GM10248 (cell line): ENCODE results near the gene C11orf91.

Experiments
- CTCF ChIA-PET: fragments of 300-600 bp; sonication (Branson Sonifier 250); formaldehyde crosslinking; extraction: SDS; loops from one replicate; lab custom pipeline; 2021; ENCODE audit warnings: antibody characterized with exemption; lab: Yijun Ruan, JAX
- POLR2A ChIA-PET: fragments of 350-650 bp; sonication (Branson Sonifier 250); formaldehyde crosslinking; extraction: SDS; loops from one replicate; lab custom pipeline; 2020; ENCODE audit warnings: antibody characterized with exemption; lab: Yijun Ruan, JAX
- DNase-seq: peaks from one replicate; pipeline ENCODE4 v3.0.0; 2012; ENCODE audit errors: extremely low spot score
- CTCF ChIP-seq: IDR thresholded peaks from 2 replicates; pipeline ENCODE4 v1.5.1; 2012; ENCODE audit warnings: mild to moderate bottlenecking, low read depth; ENCODE audit errors: extremely low read depth, missing control alignments, control extremely low read depth

Gene C11orf91

DNA sequence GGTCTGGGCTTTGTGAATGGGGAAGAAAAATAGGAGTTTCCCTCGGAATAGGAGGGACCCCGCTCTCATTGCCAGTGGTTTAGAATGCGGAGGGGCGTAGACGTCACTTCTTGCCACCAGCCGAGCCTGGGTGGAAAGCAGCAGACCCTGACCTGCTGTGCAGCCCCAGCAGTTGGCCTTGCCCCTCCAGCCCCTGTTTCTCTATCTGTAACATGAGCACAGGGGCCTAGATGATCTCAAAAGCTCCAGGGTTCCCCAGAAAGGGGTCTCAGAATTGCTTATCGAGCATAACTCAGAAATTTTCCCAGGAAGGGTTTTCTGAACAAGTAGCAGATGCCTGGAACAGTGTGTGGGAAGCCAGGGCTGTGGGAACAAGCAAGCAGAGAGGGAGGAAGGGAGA is 43.9 kb downstream of the C11orf91 start:
- ChIA-PET CTCF (no interaction called here), POLR2A (no interaction called here)
- no peak for DNase-seq
- no peak for TF ChIP-seq CTCF

GRCh38 chr11:33655842-33656600 is 44.6 kb downstream of the C11orf91 start:
- TF ChIP-seq CTCF = no peak
- ChIA-PET POLR2A (no interaction called here), CTCF (no interaction called here)
- peak; percentile 46 for DNase-seq

DNA sequence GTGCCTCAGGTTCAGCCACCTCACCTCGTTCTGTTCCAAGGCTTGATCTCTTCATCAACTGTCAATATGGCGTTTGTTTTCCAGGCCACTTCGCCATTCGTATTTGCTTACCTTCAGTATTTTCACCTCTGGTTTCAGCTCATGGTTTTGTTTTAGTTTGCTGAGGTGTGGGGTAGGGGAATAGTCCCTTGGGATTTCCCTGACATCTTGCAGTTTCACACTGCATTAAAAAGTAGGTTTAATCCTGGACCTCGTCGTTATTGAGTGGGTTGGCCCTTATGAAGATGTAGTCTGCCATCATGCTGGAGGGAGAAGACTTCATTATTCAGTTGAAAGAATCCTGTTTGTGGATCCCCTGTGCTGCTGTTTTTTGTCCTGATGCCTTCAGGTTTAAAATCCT is 46.0 kb downstream of the C11orf91 start:
- ChIA-PET CTCF (interaction anchor here (1.1 to 1.3 kb wide), 2 partner anchors 13 to 14 kb away, joined by 5 read pairs; no protein-coding TSS in a partner anchor), POLR2A (no interaction called here)
- no peak for TF ChIP-seq CTCF
- no peak for DNase-seq

- TF ChIP-seq CTCF = no peak
- POLR2A ChIA-PET = no interaction called here
- CTCF ChIA-PET = interaction anchor here (1.5 kb wide), 1 partner anchor 12 kb away, joined by 5 read pairs; no protein-coding TSS in a partner anchor
- no peak for DNase-seq
Observed at GRCh38 chr11:33652930-33653329, 47.7 kb downstream of the C11orf91 start.

DNA sequence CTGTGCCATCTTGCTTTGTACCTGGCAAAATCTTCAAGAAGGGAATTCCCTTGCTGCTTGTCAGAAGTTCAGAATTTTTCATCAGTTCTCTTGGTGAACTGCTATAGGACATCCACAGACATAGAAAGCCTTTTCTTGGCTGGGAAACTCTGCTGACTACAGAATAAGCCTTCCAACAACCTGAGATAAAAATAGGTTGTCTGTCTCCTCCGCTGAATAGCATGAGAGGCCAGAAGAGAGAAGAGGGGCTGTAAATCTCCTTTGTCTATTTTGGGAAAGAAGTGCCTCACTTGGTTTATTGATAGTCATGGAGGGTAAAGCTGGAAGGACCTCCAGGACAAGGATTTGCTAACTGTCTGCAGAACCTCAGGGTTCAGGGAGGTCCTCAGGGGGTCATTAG is 48.2 kb downstream of the C11orf91 start:
- POLR2A ChIA-PET = no interaction called here
- TF ChIP-seq CTCF = no peak
- CTCF ChIA-PET = interaction anchor here (1.5 kb wide), 1 partner anchor 12 kb away, joined by 5 read pairs; no protein-coding TSS in a partner anchor

DNA sequence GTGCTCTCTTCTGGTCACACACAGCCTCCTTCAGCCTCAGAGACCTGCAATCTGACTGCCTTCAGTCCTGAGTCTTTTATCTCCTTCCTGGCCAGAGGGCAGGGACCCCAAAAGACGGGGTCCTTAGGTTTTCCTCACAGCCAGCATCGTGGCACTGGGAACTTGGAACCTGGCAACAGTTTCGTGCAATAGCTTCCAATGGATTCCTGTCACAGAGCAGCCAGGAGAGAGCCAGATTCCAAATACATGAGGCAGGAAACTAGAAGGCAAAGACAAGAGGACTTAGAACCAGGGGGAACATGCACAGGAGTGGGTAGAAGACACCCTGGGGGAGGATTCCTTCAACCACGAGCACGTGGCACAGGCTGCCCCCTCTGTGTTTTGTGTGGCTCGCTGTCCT is 48.6 kb downstream of the C11orf91 start:
- ChIA-PET POLR2A (no interaction called here), CTCF (interaction anchor here (1.5 kb wide), 1 partner anchor 11 kb away, joined by 5 read pairs; no protein-coding TSS in a partner anchor)
- no peak for DNase-seq
- no peak for TF ChIP-seq CTCF

More for the DNA sequence above, 48.2 kb downstream of the C11orf91 start:
- no peak for DNase-seq

GRCh38 chr11:33651555-33651954 is 49.1 kb downstream of the C11orf91 start:
- no peak for TF ChIP-seq CTCF
- no peak for DNase-seq
- ChIA-PET POLR2A (no interaction called here), CTCF (no interaction called here)
